HG03039 (cell line): ENCODE results near the gene CREB5.

Source experiments
- ATAC-seq: cut with Tn5 transposase; IDR thresholded peaks from one replicate; pipeline ENCODE4 v1.9.1; 2021; ENCODE audit warnings: mild to moderate bottlenecking, moderate library complexity; ENCODE audit not compliant: unreplicated experiment

The CREB5 gene

GRCh38 chr7:28627263-28627653 lies 214.9 kb downstream of the CREB5 start:
- no peak for ATAC-seq

GRCh38 chr7:28627896-28628295 lies 215.6 kb downstream of the CREB5 start:
- no peak for ATAC-seq

DNA sequence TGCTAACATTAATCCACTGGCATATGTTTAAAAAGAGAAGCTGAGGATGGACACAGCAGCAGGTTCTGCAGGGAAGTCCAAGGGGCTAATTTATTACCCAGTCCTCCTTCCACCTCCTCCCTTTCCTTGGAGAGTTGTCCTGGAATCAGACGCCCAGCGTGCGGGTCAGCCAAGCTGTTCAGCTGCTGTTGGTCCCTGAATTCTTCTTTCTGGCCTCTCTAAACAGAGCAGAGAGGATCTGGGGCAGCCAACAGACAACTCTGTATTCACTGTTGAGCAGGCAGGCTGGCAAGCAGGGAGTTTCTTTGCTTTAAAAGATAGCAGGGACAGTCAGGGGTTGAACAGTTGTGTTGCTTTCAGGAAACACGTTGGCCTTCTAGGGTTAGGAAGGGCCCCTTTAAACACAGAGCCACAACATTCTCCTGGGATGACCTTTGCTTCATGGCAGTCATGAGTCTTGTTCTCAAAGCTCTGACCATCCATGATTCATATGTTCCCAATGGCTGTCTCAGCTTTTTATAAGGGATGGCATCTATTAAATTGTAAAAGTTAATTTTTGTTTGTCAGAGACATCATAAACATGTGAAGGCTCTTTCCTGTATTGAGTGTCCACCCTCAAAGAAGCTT lies 217.0 kb downstream of the CREB5 start:
- no peak for ATAC-seq

DNA sequence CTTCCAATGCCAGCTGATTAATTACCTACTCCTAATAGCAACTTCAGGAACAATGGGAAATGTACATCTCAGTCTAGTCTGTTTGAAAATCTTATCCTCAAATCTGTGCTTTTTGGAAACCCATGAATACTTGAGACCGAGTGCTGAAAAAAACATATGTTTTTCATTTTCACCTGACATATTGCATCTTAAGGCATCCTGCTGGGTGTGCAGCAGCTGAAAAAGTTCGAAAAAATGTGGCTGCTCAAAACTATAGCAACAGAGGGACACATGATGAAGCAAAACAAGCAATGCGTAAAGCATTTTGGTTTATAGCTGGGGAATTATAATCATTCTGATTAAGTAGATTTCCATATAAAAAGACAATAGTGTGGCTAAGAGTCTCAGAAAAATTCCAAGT lies 218.0 kb downstream of the CREB5 start:
- ATAC-seq: no peak

GRCh38 chr7:28631995-28632394 lies 219.7 kb downstream of the CREB5 start:
- no peak for ATAC-seq

- no peak for ATAC-seq
Measured at GRCh38 chr7:28638914-28639313, 226.6 kb downstream of the CREB5 start.

DNA sequence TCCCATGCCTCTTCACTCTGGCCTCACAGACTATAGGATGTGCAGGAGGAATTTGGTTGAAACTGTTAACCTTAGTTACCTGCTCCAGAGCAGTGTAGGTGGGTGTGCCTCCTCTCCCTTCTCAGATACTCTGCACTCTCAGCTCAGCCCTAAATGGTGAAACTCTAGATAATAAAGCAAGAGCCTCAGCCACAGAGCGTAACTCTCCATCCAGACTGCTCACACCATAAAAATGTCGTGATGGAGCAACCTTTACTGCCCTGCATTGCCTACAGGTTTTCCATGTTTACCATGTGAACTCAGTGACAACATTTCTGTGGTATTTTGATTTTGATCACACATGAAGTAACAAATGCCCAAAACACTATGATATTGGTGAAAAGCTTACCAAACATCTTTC lies 227.7 kb downstream of the CREB5 start:
- ATAC-seq: no peak

DNA sequence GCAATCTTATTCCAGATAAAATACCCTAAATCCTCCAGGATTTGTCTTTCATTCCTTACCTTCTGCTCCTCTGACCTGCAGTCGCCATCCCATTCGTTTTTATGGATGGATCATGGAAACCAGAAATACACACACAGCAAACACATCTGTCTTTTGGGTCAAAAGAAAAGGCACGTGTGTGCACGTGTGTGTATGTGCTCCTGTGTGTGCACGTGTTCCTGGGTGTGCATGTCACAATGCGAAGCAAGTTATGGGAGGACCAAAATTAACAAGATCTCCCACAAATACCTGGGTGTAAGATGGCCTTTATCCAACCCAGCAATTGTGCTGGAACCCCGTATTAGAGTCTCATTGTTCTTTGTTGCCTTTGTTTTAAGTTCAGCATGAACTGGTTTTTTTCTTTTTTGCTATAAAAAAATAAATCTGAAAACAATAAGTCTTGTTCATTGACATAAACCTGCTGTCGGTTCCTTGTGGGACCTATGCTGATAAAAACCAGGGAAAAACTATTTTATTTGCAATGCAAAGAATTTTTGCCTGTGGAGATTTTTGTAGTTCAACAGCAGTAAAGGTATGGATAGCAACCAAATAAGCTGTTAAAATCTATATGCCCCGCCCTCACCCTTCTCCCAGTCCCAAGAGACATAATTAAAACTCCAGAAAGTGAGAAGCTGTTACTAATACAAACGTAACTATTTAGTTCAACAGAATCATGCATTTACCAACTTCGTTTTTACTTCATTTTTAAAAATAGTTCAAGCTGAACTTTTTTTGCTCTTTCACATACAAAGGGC lies 229.6 kb downstream of the CREB5 start:
- ATAC-seq: no peak

GRCh38 chr7:28643188-28643569 lies 230.9 kb downstream of the CREB5 start:
- no peak for ATAC-seq

- ATAC-seq: no peak
Measured at GRCh38 chr7:28643584-28644340, 231.4 kb downstream of the CREB5 start.

DNA sequence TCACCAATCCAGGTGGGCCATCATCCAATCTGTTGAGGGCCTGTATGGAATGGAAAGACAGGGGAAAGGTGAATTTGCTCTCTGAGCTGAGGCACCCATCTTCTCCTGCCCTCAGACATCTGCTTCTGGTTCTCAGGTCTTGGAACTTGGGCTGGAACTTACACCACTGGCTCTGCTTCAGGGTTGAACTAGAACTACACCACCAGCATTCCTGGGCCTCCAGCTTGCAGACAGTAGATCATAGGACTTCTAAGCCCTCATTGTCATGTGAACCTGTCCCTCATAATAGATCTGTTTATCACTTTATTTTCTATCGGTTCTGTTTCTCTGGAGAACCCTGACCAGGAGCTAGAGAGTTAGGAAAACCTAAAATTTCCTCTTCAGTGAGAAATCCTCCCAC lies 233.5 kb downstream of the CREB5 start:
- ATAC-seq: no peak

DNA sequence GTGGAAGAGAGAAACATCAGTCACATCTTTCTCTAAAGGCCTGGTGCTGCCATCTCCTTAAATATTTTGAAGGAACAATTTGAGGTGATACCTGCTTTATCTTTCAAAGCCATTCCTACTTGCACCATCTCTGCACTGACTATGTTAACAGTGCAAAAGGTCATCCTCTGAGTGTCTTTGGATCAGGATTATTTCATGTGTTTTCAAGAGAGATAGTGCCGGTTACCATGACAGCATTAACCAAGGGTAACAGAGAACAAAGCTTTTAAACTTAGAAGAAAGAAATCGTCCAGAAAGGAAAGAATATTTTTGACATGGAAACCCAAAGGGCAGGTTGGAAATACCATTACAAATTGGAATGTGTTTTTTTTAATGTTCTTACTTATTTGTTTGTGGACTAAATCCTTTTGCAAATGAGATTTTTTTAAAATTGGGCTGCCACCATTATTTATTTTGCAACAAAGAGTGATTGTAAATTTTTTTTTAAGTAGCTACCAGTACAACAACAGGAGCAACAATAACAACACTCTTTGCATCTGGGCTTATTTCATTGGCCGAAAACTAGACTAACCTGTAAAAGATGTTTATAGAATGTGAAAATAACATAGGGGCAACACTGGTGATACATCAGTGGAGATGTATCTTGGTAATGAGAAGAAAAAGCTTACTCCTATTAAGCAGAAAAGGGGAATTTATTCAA lies 234.2 kb downstream of the CREB5 start:
- ATAC-seq: no peak

DNA sequence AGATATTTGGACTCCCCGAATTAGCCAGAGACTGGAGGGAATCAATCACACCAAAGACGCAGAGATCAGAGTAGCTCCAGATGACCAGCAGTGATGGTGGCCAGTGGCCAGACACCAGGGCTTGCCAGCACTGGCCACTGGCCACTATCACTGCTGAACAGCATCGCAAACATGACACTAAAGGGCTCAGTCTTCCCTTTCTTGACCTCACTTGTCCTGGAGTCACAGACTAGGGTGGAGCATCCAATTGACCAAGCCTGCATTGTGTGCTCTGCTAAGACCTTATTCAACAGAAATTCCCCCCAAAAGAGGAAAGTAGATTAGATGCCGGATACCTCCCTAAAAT lies 234.7 kb downstream of the CREB5 start:
- no peak for ATAC-seq

GRCh38 chr7:28649189-28649588 lies 236.9 kb downstream of the CREB5 start:
- no peak for ATAC-seq

DNA sequence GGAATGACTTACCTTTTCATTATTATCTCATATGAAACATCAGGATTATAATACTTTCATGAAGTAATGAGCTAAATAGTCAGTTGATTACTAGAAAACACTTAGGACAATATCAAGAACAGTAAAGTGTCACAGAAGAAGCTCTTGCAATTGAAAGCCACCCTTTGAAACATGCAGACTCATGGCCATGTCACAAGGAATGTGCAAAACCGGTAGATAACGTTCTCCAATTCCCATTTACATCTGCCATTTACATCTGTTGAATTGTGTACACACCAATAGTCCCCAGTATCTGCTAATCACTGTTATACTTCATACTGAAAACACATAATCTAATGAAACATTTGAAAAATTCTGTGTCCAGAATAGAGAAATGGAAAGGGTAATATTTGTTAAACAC lies 237.5 kb downstream of the CREB5 start:
- ATAC-seq: no peak

DNA sequence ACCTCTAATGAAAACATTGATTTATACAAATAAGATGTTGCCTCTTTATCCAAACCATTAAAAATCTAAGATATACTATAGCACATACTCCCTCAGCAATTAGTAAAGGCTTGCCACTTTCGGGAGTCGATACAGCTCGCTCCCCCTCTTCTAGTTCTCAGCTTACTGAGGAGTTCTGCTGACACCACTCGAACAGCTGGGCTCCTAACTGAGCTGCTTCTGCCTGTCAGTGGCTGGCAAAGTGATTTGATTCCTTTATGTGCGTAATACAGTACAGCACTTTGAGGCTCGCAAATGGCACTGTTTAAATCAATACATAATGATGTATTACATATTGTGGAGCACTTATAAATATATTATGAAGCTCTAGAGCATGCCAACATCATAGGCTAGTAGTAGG lies 241.8 kb downstream of the CREB5 start:
- no peak for ATAC-seq

- no peak for ATAC-seq
Measured at GRCh38 chr7:28656529-28656928, 244.2 kb downstream of the CREB5 start.

DNA sequence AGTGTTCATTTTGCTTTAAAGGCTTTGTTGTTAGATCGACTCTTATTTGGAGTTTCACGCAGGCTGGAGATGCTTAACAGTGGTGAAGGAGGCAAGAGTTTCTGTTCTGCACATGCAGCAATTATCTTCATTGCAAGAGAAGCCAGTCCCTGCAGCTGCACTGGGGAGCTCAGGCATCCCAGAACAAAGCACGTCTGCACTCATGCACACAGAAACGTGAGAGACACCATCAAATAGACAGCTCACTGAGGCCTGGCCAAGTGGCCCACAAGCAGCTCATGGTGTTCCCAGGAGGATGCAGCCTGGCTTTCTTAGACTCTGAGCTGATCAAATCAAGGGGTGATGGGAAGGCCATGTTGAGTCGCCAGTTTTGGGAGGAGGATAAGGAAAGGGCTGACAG lies 246.1 kb downstream of the CREB5 start:
- ATAC-seq: no peak

DNA sequence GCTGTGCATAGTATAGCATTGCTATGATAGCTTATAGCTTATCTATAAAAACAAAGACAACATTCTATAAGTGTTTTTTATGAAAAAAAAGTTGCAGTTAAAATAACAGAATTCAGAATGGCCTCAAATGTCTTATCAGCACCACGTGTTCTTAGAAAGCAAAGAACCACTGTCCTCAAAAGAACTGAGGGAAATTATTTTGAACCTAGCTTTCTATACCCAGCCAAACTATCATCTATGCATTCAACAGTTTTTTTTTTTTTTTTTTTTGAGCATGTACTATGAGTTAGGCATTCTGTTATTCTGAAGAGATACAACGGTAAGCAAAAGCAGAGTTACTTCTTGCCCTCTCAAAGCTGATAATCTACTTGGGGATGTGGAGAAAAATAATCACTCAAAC lies 247.8 kb downstream of the CREB5 start:
- no peak for ATAC-seq

DNA sequence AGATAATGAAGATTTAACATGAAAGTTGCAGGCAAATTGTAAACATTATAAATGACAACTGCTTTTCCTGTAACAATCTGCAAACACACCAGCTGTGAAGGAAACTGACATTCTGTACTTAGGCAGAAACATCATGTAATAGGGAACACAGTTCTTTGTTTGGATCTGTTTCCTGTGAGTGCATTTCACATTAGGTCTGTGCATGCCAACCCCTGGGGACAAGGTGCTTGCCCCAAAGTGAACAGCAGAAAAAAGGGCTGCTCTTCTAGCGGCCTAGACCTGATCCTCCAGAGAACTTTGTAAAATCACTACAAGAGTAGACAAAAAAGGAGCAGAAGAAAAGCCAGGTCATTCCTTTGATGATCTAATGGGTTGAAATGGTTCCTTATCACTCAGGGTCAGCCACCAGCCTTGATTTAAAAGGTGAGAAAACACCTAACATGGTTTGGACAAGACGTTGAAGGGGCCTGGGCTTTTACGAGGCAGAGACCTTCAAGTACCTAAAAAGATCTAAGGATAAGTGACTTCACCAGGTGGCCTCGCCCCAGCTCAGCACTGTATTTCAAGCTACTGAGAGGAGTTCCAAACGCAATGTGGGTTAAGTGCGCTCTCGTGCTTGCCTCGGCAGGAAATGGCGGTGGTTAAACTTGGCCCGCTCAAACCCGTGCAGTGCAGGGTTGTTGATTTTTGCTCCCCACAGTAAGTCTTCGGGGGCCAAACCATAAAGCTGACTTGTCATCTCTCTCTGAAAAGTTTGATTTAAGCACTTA lies 249.7 kb downstream of the CREB5 start:
- no peak for ATAC-seq

DNA sequence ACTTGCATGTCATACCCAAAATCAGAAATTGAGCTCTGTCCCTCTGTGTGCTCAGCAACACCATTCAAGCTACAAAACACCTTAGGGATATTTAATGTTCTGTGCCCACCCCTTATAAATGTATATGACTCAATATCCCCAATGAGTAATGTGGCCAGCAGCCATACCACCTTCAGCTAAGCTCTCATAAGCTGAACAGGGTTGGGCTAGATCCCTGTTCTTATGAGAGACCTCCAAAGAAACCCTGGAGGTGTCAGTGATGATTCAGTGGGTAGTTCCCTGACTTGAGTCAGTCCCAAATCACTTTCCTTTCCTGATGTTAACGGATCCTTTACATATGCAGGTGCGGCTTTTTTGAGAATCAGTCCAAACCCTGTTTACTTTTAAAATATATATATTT lies 253.8 kb downstream of the CREB5 start:
- ATAC-seq: no peak
